GM12878 (cell line): ENCODE measurements around the gene CCR1. TPM values are rescaled to one million over a fixed set of nuclear protein-coding genes. Genes with fewer than 3 reads are reported as not detected.

ENCODE experiments used
- ATAC-seq: fragments of 200-7000 bp; cut with Tn5 transposase; 3 replicates; pipeline ENCODE4 v1.9.1; 2020; ENCODE audit warnings: mild to moderate bottlenecking, moderate library complexity
- BruUV-seq: library from RNA; stranded (reverse); fragments of 400-500 nt; replicated peaks from 2 replicates; lab custom pipeline; 2021; lab: Mats Ljungman, UMichigan
- CTCF ChIA-PET: fragments of 300-600 bp; sonication (Branson Sonifier 250); formaldehyde crosslinking; extraction: SDS; loops from one replicate; lab custom pipeline; 2021; ENCODE audit warnings: inconsistent platforms; lab: Yijun Ruan, JAX
- POLR2A ChIA-PET: fragments of 350-600 bp; formaldehyde crosslinking; extraction: SDS; loops from one replicate; lab custom pipeline; 2021; ENCODE audit warnings: inconsistent platforms; lab: Charles Lee
- RAD21 ChIA-PET: fragments of 300-600 bp; sonication (Branson Sonifier 250); formaldehyde crosslinking; loops from one replicate; lab custom pipeline; 2023; ENCODE audit warnings: antibody characterized with exemption; ENCODE audit not compliant: unreplicated experiment; lab: Charles Lee
- SMC1A ChIA-PET: fragments of 300-600 bp; sonication (Branson Sonifier 250); formaldehyde crosslinking; loops from one replicate; lab custom pipeline; 2023; ENCODE audit not compliant: unreplicated experiment, uncharacterized antibody; lab: Charles Lee
- DNase-seq: peaks from one replicate; pipeline ENCODE4 v3.0.0-alpha.2; 2011; ENCODE audit warnings: low read depth, low spot score
- FAIRE-seq: peaks from 3 replicates; lab custom pipeline; 2011; peaks lifted over from hg19 to GRCh38; lab: Jason Lieb, UNC
- H2AFZ ChIP-seq: 2 replicates; pipeline ENCODE4 v1.6.0; 2011; ENCODE audit warnings: low read depth, low read length, control low read depth; ENCODE audit not compliant: control insufficient read depth
- H3K27ac ChIP-seq: 2 replicates; pipeline ENCODE4 v1.5.1; 2011; ENCODE audit warnings: control low read depth; ENCODE audit not compliant: control insufficient read depth, insufficient read depth
- H3K27me3 ChIP-seq, 2 experiments: replicated peaks in 1 of 2; 2 replicates each; pipeline versions ENCODE4 v1.6.0 to v1.6.1; 2011; ENCODE audit warnings: low read length in 1 of 2; ENCODE audit not compliant: control insufficient read depth in 2 of 2, insufficient read depth in 2 of 2
- H3K36me3 ChIP-seq, 2 experiments: 2 replicates each; pipeline ENCODE4 v1.5.1; 2011; ENCODE audit warnings: low read length in 1 of 2; ENCODE audit not compliant: control insufficient read depth in 2 of 2, insufficient read depth in 2 of 2
- H3K4me1 ChIP-seq: 2 replicates; pipeline ENCODE4 v1.6.1; 2011; ENCODE audit warnings: mild to moderate bottlenecking, low read length, moderate library complexity, mixed read lengths; ENCODE audit not compliant: control insufficient read depth, insufficient read depth
- H3K4me2 ChIP-seq: 2 replicates; pipeline ENCODE4 v1.6.0; 2011; ENCODE audit warnings: control low read depth; ENCODE audit not compliant: control insufficient read depth, insufficient read depth
- H3K4me3 ChIP-seq: fragments of 200-600 bp; sonication (generic); 2 replicates; pipeline ENCODE4 v1.5.1; 2016
- H3K79me2 ChIP-seq: 2 replicates; pipeline ENCODE4 v1.6.0; 2011; ENCODE audit warnings: low read length; ENCODE audit not compliant: control insufficient read depth, insufficient read depth
- H3K9ac ChIP-seq: 2 replicates; pipeline ENCODE4 v1.8.0; 2011; ENCODE audit warnings: low read length, control low read depth, mixed read lengths; ENCODE audit not compliant: control insufficient read depth, insufficient read depth
- H3K9me3 ChIP-seq: replicated peaks from 3 replicates; pipeline ENCODE4 v1.5.1; 2011; ENCODE audit warnings: mild to moderate bottlenecking, low read length; ENCODE audit not compliant: control insufficient read depth, insufficient read depth
- H4K20me1 ChIP-seq: 2 replicates; pipeline ENCODE4 v1.6.0; 2011; ENCODE audit not compliant: control insufficient read depth, insufficient read depth
- IKZF2 ChIP-seq, 2 experiments: fragments of 450-650 bp; IDR thresholded peaks; 2 replicates each; pipeline ENCODE4 v1.6.1; 2017; ENCODE audit warnings: mild to moderate bottlenecking in 2 of 2, moderate library complexity in 2 of 2
- IRF3 ChIP-seq: fragments of 450-650 bp; IDR thresholded peaks from 2 replicates; pipeline ENCODE4 v1.6.1; 2014; ENCODE audit warnings: mild to moderate bottlenecking
- MEF2A ChIP-seq: IDR thresholded peaks from 2 replicates; pipeline ENCODE4 v1.6.1; 2011; ENCODE audit warnings: low read depth, mild to moderate bottlenecking, low read length, moderate library complexity; ENCODE audit not compliant: insufficient read depth
- MYC ChIP-seq: IDR thresholded peaks from 2 replicates; pipeline ENCODE4 v1.6.1; 2011; ENCODE audit warnings: mild to moderate bottlenecking, low read length, moderate library complexity, inconsistent platforms; ENCODE audit not compliant: insufficient read depth, insufficient replicate concordance, insufficient read length, severe bottlenecking
- PKNOX1 ChIP-seq: fragments of 450-650 bp; IDR thresholded peaks from 2 replicates; pipeline ENCODE4 v1.6.1; 2016; ENCODE audit warnings: mild to moderate bottlenecking
- REST ChIP-seq: IDR thresholded peaks from 2 replicates; pipeline ENCODE4 v1.6.1; 2012; ENCODE audit warnings: mild to moderate bottlenecking, low read depth, low read length
- RFX5 ChIP-seq: IDR thresholded peaks from 2 replicates; pipeline ENCODE4 v1.6.1; 2011; ENCODE audit warnings: low read depth, low read length, improper control_type of control experiment
- ZNF274 ChIP-seq: IDR thresholded peaks from one replicate; pipeline ENCODE4 v1.8.0; 2011; ENCODE audit not compliant: insufficient read length, insufficient read depth
- WGBS: methylation state at CpG from one replicate; pipeline ENCODE4 v1.1.6; 2016; ENCODE audit warnings: low lambda C conversion rate; ENCODE audit not compliant: insufficient replicate concordance, insufficient coverage; ENCODE audit errors: missing lambda C conversion rate; 5-methylcytosine and 5-hydroxymethylcytosine counted together
- in situ Hi-C: fragments of 300-500 bp; cut with MboI; formaldehyde crosslinking; loops from 9 replicates; pipeline ENCODE4 v1.14.3; 2018; ENCODE audit warnings: mixed read lengths
- intact Hi-C: fragments of 100-400 bp; cut with micrococcal nuclease; formaldehyde crosslinking; loops from one replicate; pipeline ENCODE4 v1.14.2; 2022; ENCODE audit not compliant: unreplicated experiment
- polyA plus RNA-seq, 11 experiments: library from polyadenylated mRNA; depleted of rRNA in 4 of 11; unstranded in 6 of 11; stranded (reverse) in 5 of 11; fragments of >200 nt; fragmentation: Nextera tagmentation in 4 of 11; fragmentation: Illumina TruSeq in 1 of 11; extraction: Ambion mirVana in 4 of 11; extraction: Trizol in 1 of 11; gene quantifications; 1 replicate in 1 of 11; 2 replicates in 10 of 11; pipeline versions ENCODE4 v1.2.1 to v1.2.3, GENCODE V29; 2011 to 2016; ENCODE audit warnings: inconsistent platforms in 2 of 11, missing spikeins in 2 of 11, low read depth in 1 of 11
- total RNA-seq, 4 experiments: library from RNA; depleted of rRNA in 3 of 4; stranded (reverse); fragments of >200 nt in 3 of 4; fragmentation: Illumina TruSeq in 1 of 4; extraction: Trizol in 1 of 4; gene quantifications; 2 replicates each; pipeline versions ENCODE4 v1.2.1 to v1.2.3, GENCODE V29; 2013 to 2021

Gene CCR1
- total and polyA plus RNA-seq, 10 of the 15 experiments (the other 5 are each of a cell fraction or from before 2014, with no cell fraction given): 2.3 to 11.0 (median 7.8) TPM

- TF ChIP-seq REST (no peak), IKZF2 (IDR thresholded peaks at IDR 0.05) (no peak)
Measured at GRCh38 chr3:46245146-46245545, 37.0 kb upstream of the CCR1 start (continued).

- POLR2A ChIA-PET: interaction anchor here (1.0 kb wide), 1 partner anchor 79 kb away, joined by 3 read pairs; no protein-coding TSS in a partner anchor
- H3K4me3 ChIP-seq: no peak overlapping the region
Measured at GRCh38 chr3:46243560-46243959, 35.4 kb upstream of the CCR1 start.

More at GRCh38 chr3:46243560-46243959, 35.4 kb upstream of the CCR1 start:
- Histone ChIP-seq H3K79me2 (no peaks in the 10 kb centered on the region), H4K20me1 (no peaks in the 10 kb centered on the region), H3K27ac (no peak overlapping the region), H3K36me3 (no peaks in the 10 kb centered on the region), H3K4me2 (no peak overlapping the region), H3K4me1 (peaks cover 3% of the 10 kb centered on the region; the same call in 1 of the 2 replicates), H3K27me3 (peaks cover 0 to 4% of the 10 kb centered on the region in 2 experiments; a peak in 2 of 4 replicates), H3K9me3 (no peaks in the 10 kb centered on the region), H2AFZ (no peak overlapping the region), H3K9ac (no peak overlapping the region)
- no TSS peak for BruUV-seq
- CTCF ChIA-PET: interaction anchor here (0.6 to 1.8 kb wide), 4 partner anchors 9 to 165 kb away, joined by 3 to 6 read pairs (median 4); partner anchors contain the start of gene CCR5
- SMC1A ChIA-PET: interaction anchor here (0.6 to 1.6 kb wide), 9 partner anchors 9 to 397 kb away, joined by 3 to 4 read pairs (median 3); no protein-coding TSS in a partner anchor
- in situ Hi-C loops: no loop called here
- no peak for TF ChIP-seq MYC
- no peak for TF ChIP-seq MEF2A
- TF ChIP-seq PKNOX1: no peak
- TF ChIP-seq ZNF274: no peak
- TF ChIP-seq IRF3: no peak
- TF ChIP-seq RFX5: no peak
- 50% methylated on average over 2 of the region's 2 CpGs for WGBS
- RAD21 ChIA-PET: interaction anchor here (0.8 kb wide), 1 partner anchor 126 kb away, joined by 3 read pairs; no protein-coding TSS in a partner anchor
- no peak for ATAC-seq
- DNase-seq: no peak
- intact Hi-C loops: no loop called here
- no peak for FAIRE-seq
